Activated CD4-positive, CD25-positive, alpha-beta regulatory T cell (primary cell): ENCODE data around the gene ZNF774.
"Not testable (repeated sequence)": the region's sequence is repeated elsewhere in the genome, so short reads cannot be mapped to it uniquely, and the experiment has no call there.

Source experiments
- DNase-seq, 4 experiments: peaks; one replicate each; lab custom pipeline; 2025; lab: John Stamatoyannopoulos, UW

Gene ZNF774

DNA sequence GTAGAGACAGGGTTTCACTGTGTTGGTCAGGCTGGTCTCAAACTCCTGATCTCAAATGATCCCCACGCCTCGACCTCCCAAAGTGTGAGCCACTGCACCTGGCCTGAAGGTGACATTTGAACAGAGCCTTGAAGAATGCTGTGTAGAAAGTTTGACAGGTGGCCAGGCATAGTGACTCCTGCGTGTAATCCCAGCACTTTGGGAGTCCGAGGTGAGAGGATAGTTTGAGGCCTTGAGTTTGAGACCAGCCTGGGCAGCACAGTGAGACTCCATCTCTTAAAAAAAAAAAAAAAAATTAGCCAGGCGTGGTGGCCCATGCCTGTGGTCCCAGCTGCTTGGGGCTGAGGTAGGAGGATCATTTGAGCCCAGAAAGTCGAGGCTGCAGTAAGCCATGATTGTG, 37.4 kb downstream of the ZNF774 start:
- DNase-seq: no peak

DNA sequence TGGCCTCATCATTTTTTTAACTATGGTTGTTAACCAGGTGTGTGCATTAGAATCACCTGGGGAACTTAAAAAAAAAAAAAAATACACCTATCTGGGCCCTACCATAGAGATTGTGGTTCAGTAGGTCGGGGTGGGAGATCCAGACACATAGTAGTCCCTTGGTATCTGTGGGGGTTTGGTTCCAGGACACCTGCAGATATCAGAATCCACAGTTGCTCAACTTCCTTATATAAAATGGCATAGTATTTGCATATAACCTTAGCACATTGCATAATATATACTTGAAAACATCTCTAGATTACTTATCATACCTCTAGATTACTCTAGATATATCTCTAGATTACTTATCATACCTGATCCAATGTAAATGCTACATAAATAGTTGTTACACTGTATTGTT, 41.0 kb downstream of the ZNF774 start:
- no peak for DNase-seq

DNA sequence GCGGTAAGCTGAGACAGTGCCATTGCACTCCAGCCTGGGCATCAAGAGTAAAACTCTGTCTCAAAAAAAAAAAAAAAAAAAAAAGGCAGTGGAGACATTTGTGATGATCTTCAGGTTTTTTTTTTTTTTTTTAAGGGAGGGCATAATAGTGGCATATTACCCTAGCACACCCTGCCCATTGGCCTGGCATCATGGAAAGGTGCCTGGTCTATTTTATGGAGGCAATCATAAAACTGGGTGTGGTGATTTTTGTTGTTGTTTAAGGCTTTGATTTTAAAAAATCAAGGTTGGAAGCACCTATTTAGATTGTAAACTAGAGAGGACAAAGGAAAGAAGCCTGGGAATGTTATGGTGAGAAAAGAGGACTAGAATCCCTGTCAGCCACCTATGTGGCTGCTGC, 42.0 kb downstream of the ZNF774 start:
- no peak for DNase-seq

DNA sequence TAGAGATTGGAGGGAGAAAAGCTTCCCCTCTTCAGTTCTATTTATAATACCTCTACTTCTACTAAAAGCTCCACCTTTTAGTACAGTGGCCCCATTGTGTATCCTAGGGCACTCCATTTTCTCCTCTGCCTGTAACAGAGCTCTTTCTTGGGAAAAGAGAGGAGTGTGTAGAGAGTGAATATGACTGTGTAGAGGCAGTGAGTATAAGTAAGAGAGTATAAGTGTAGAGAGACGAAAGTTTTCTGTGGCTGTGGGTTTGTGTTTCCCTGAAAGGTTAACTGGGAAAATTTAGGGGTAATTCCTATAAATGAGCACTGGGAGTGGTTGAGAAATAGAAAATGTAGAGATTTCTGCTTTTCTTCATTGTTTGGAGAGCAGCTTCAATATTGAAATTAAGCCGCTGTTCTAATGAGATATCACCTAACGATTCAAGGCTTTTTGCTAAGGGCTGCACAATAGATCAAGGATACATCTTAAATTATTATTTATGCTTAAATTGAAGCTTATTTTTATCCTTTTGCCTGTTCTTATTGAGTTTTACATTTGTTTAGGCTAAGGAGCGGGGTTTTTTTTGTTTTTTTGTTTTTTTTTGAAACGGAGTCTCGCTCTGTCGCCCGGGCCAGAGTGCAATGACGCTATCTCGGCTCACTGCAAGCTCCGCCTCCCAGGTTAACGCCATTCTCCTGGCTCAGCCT, 42.8 kb downstream of the ZNF774 start:
- no peak for DNase-seq

DNA sequence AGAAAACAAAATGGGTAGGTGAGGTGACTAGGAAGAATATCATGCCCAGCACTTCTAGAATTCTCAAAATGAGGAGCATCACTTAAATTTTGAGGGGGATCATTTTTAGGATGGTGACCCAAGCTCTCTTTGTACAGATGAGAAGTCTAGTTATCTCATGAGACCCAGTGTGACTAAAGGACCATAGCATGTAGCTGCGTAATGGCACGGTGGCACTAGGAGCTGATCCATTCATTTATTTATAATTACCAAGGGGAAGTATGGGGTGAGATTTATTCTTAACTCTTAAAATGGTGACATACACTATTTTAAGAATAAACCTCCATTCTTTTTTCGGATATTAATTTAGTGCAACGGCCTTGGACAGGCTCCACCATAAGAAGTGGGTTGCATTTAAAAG, 44.2 kb downstream of the ZNF774 start:
- no peak for DNase-seq

DNA sequence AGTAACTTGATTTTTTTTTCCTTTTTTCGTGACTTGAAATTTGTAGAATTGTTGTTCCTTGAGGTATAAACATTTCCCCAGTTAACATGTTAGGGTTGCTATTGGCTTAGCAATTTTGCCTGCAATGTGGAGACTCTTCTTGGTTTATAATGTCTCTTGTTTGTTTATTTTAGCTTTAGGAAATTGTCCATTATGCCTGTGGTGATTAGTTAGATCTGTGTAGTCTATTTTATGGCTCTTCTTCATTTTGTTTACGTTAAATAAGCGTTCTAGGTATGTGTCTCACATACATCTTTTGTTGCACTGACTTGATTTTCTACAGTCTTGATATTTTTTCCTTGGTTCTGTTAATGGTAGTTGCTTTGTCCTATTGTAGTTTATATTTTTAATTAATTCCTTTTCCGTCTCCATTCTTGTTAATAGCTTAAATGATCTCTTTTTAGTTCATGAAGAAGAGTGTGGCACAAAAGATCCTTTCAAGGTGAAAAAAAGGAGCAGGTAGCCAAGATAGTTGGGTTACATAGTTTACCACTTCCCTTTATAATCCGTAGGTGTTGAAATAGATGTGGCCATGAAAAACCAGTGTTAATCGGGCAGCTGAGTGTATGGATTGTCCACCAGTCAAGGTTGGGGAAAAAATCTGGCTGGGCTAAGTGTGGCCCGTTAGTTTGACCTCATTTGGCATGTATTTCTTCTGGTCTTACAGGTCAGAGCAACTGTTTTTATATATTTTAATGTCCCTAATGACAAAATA, 48.1 kb downstream of the ZNF774 start:
- no peak for DNase-seq

DNA sequence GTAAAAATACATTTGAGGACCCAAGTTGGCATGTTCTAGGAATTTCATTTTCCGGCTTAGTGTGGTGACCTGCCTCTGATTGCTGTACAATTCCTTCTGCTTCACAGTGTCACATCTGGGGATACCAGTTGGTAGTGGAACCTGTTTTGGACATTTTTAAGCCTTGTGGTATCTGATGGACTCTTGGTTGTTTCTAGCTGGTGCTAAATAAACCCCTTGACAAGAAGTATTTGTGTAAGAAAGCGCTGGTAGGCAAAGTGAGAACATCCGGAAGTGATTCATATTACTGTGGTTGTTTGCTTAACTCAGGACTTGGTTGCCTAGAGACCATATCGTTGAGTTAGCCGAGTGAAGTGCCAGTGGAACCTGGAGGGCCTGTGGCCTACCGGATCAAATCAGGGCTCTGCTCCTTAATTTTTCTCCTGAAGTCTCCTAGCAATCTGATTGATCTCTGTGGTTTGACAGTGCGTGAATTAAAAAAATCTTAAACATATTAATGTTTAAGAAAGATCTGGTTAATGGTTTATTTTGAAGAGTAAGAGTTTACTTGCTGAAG, 48.8 kb downstream of the ZNF774 start:
- DNase-seq: peak in 3 of 4 experiments; percentile 16 to 23 (median 19)

DNA sequence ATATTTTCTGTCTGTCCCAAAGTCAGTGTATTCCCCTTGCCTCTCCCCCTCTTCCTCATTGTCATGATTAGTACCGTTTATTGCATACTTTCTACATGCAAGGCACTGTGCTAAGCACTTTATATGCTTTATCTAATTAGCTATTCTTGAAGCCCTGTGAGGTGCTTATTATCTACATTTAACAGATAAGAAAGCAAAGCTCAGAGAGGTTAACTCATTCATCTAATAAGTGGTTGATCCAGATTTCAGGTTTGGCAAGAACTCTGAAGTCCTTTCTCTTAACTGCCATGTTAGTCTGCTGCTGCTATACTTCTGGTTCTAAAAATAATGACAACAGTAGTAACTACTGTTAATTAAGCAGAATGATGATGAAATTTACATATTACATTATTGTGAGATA, 49.4 kb downstream of the ZNF774 start:
- no peak for DNase-seq

DNA sequence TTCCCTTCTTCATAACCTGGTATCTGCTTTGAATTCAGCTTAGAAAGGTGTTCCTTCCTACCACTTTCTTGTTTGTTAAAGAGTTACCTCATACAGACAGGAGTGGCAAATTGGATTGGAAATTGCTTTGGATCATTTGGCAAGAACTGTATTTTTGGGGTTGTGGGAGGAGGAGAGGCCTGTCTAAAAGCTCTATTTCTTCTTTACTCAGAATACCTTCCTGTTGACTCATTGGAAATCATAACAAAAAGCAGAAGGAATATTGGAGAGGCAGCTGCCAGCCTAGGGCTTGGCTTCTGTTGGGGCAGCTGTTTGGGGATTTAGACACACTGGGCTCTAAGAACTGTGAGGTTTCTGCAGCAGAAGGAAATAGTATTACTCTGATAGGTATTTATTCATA, 50.1 kb downstream of the ZNF774 start:
- DNase-seq: no peak

DNA sequence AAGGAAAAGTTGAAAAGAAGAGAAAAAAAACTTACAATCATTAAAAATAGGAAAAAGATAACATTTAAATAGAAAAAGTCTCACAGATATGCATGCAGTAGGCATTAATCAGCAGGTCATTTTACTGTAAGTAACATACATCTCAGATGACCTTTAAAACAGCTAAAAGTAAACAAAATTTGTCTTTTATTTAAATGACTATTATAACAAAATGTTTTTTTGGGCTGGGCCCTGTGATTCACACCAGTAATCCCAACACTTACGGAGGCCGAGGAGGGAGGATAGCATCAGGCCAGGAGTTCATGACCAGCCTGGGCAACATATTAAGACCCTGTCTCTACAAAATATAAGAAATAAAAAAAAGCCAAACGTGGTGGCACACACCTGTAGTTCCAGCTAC, 50.7 kb downstream of the ZNF774 start:
- no peak for DNase-seq

DNA sequence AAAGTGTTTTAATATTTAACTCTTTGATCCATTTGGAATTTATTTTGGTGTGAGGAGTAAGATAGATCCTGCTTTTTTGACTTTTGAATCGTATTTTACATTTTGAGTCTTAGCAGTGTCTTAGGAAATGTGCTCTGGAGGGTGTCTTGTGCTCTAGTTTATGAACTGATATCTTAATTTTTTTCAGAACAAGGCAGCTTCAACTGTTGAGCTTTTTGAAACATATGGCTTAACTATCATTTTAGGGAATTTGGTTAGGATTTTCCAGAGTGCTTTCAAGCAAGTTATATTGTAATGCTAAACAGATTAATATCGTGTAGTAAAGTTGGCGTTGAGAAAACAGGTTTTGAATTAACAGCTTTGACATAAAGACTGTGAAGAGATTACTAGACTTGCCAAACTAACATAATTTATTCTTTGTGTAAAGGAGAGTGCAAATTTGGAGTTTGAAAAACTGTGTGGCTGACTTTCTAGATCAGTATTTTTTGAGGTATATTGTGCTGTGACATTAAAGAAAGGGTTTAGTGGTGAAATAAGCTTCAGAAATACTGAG, 53.0 kb downstream of the ZNF774 start:
- no peak for DNase-seq

DNA sequence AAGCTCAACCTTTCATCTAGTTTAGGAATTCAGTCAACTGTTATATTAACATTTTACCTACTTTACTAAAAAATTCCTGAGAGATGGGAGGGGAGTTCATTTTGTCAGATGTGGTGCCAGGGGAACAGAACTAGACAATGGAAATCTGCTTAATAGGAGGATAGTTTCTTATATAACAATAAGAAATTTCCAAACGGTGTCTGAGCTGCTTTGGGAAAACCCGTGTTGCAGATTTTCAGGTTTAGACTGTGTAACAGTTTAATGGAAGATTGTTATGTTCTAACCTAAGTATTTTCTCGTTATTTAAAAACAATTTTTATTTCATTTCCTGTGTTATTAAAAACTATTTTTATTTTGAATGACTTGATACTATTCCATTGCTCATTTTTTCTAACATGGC, 55.3 kb downstream of the ZNF774 start:
- DNase-seq: no peak

DNA sequence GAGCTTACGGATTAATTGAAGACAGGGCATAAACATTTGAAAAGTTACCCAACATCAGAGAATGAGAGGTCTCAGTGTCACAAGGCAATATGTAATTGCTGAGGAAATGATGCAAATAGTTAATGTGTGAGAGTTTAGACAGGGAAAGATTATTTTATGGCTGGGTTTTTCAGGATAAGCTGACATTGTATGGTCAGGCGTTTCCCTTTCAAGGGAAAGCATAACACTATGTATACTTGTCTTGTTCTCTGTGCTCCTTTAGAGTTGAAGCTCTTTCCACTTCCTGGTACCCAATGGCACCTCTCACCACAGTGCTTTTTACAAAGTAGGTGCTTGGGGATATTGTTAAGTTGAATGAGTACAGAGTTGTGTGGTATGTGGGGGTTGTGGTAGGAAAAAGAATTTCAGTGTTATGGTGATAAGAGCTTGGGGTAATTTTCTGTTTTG, 55.8 kb downstream of the ZNF774 start:
- DNase-seq: no peak

DNA sequence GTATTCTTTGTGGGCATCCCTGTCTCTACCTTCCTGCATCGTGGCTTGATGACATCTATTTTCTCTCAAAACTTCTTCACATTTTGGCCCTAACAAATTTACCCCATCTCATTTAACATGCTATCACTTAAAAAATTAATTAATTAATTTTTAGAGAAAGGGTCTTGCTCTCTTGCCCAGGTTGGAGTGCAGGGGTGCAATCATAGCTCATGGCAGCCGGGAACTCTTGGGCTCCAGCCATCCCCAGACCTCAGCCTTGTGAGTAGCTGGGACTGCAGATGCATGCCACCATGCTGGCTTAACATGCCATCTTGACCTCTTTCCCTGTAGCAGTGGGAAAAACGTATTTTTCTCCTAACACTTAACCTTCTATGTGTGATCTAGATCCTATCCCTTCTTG, 56.6 kb downstream of the ZNF774 start:
- DNase-seq: no peak

DNA sequence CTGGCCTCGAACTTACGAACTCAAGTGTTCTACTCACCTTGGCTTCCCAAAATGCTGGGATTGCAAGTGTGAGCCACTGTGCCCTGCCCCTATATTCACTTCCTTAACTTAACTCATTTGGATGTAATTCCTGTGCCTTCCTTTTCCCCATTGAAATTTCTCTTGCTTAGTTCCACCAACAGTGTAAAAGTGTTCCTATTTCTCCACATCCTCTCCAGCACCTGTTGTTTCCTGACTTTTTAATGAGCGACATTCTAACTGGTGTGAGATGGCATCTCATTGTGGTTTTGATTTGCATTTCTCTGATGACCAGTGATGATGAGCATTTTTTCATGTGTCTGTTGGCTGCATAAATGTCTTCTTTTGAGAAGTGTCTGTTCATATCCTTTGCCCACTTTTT, 57.5 kb downstream of the ZNF774 start:
- not testable (repeated sequence) for DNase-seq

DNA sequence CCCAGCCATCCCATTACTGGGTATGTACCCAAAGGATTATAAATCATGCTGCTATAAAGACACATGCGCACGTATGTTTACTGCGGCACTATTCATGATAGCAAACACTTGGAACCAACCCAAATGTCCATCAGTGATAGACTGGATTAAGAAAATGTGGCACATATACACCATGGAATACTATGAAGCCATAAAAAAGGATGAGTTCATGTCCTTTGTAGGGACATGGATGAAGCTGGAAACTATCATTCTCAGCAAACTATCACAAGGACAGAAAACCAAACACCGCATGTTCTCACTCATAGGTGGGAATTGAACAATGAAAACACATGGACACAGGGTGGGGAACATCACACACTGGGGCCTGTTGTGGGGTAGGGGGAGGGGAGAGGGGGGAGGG, 58.2 kb downstream of the ZNF774 start:
- not testable (repeated sequence) for DNase-seq

DNA sequence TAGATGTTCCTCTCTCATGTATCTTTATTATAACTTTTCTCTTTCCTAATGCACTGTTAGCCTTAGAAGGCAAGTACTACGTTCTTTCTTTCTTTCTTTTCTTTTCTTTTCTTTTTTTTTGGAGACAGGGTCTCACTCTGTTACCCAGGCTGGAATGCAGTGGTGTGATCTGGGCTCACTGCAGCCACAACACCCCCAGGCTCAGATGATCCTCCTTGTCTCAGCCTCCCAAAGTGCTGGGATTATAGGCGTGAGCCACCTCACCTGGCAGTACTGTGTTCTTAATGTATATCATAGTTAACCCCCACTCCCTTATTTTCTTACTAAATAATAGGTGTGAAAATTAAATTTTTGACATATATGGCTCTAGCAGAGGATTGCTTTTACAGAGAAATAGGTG, 59.1 kb downstream of the ZNF774 start:
- DNase-seq: no peak
